ENCODE data around the gene LIMS1.
A peak's percentile ranks its signal among the peaks of the same experiment; 100 is the strongest.
"Not testable (repeated sequence)": the region's sequence is repeated elsewhere in the genome, so short reads cannot be mapped to it uniquely, and the experiment has no call there.

The LIMS1 gene

GRCh38 chr2:108587621-108588020 is 53.4 kb downstream of the LIMS1 start:
- DNase-seq (ENCODE audit: low read depth), result no peak

GRCh38 chr2:108588070-108588668 is 53.9 kb downstream of the LIMS1 start:
- DNase-seq (ENCODE audit: low read depth), result no peak

- DNase-seq (ENCODE audit: low read depth), result no peak
Measured at GRCh38 chr2:108589372-108589771, 55.1 kb downstream of the LIMS1 start.

DNA sequence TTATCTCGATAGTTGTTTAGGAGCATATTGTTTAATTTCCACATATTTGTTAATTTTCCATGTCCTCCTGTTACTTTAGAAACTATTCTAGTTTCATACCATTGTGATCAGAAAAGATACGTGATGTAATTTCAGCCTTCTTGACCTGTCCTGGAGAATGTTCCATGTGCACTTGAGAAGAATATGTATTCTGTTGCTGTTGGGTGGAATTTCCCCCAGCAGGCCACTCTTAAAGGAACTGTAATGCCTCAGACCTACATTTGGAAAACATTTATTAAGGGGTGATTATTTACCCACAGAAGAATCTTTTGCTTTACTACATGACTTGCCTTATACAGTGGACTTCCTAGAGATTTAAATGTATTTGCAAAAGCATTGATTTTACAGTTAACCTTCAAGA is 55.5 kb downstream of the LIMS1 start:
- no peak for DNase-seq (ENCODE audit: low read depth)

DNA sequence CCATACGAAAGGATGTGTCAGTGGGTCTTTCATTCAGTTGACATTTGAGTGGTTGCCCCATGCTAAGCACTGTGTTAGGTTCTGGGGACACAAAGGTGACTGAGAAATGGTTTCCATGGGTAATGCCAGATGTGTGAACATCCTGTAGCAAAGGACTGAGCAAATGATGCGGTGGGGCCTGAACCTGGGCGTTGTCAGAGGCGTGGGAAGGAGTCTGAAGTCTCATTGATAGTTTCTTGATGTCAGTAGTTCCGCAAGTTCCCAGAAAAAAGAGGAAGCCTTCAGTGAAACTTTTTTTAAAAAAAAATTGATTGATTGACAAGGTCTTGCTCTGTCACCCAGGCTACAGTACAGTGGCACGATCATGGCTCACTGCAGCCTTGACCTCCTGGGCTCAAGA is 56.9 kb downstream of the LIMS1 start:
- DNase-seq (ENCODE audit: low read depth), result no peak

GRCh38 chr2:108593547-108594098 is 59.4 kb downstream of the LIMS1 start:
- no peak for DNase-seq (ENCODE audit: low read depth)

- no peak for DNase-seq (ENCODE audit: low read depth)
Measured at GRCh38 chr2:108594132-108594981, 60.1 kb downstream of the LIMS1 start.

- DNase-seq (ENCODE audit: low read depth), result peak; percentile 83
Measured at GRCh38 chr2:108594982-108595464, 60.8 kb downstream of the LIMS1 start.

GRCh38 chr2:108595771-108596170 is 61.5 kb downstream of the LIMS1 start:
- not testable (repeated sequence) for DNase-seq (ENCODE audit: low read depth)

DNA sequence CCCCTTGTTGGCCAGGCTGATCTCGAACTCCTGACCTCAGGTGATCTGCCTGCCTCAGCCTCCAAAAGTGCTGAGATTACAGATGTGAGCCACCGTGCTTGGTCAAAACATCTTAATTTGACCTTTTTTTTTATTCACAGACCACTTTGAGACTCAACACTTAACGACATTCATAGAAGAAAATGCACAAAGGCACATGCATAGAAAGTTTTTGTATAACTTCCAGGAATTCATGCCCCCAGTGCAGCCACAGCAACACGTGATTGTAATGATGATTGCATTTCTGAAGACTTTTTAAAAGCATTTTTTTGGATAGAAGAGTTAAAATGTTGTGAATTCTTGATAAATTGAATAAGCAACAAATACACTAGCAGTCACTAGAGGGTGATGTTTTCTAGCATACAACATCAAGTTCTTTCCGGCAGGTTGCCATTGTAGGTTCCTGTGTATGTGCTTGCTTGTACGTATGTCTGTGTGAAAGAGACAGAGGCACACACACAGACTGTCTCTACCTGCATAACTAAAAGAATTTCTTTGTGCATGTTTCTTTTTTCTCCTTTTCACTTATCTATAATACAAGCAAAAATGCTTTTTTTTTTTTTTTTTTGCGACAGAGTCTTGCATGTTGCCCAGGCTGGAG is 63.0 kb downstream of the LIMS1 start:
- DNase-seq (ENCODE audit: low read depth), result not testable (repeated sequence)

DNA sequence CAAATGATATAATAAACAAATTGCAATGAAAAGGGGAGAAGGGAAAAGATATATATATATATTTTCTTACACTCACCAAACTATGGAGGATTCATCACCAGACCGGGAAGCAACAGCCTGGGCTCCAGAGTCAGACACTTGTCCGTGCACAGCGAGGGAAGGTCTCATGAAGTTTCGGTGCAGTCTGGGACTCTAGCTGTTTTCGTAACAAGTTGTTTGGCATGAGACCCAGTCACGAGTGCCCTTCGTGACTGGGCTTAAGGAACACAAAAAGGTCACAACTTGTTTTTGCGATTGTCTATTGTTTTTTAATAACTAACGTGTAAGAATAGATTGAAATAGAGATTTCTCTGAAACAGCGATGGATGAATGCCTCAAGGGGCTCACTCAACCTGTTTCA is 66.9 kb downstream of the LIMS1 start:
- not testable (repeated sequence) for DNase-seq (ENCODE audit: low read depth)

GRCh38 chr2:108602422-108602821 is 68.2 kb downstream of the LIMS1 start:
- DNase-seq (ENCODE audit: low read depth), result no peak

DNA sequence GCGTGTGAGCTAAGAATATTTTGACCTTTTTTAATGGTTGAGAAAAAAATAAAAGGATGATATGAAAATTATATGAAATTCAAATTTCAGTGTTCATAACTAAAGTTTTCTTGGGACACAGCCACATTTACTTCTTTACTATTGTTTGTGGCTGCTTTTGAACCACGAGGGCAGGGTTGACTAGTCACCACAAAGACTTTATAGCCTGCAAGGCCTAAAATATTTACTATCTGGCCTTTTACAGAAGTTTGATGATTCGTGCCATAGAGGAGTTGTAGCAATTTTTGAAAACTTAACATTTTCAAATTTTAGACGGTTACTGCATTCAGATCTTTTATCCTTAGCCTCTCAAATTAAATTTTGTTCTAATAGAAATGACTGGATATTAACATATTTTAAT is 69.9 kb downstream of the LIMS1 start:
- DNase-seq (ENCODE audit: low read depth), result no peak

GRCh38 chr2:108605947-108606346 is 71.7 kb downstream of the LIMS1 start:
- DNase-seq (ENCODE audit: low read depth), result no peak

- no peak for DNase-seq (ENCODE audit: low read depth)
Measured at GRCh38 chr2:108607706-108608301, 73.5 kb downstream of the LIMS1 start.

DNA sequence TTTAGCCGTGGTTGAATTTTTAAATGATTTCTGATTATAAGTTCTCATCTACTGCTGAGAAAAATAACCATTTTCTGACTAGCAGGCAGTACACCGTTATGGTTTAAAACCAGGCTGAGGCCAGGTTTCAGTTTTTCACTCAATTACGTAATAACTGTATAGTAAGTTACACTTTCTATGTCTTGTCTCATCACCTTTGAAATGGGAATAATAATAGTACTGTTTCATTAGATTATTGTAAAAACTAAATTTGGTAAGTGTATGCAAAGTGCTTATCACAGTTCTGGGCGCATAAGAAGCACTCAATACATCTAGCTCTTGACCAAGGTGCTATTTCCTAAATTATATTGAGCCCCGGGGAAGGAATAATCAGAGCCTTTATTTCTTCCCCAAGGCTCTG is 76.8 kb downstream of the LIMS1 start:
- no peak for DNase-seq (ENCODE audit: low read depth)

- no peak for DNase-seq (ENCODE audit: low read depth)
Measured at GRCh38 chr2:108612153-108612513, 77.9 kb downstream of the LIMS1 start.

DNA sequence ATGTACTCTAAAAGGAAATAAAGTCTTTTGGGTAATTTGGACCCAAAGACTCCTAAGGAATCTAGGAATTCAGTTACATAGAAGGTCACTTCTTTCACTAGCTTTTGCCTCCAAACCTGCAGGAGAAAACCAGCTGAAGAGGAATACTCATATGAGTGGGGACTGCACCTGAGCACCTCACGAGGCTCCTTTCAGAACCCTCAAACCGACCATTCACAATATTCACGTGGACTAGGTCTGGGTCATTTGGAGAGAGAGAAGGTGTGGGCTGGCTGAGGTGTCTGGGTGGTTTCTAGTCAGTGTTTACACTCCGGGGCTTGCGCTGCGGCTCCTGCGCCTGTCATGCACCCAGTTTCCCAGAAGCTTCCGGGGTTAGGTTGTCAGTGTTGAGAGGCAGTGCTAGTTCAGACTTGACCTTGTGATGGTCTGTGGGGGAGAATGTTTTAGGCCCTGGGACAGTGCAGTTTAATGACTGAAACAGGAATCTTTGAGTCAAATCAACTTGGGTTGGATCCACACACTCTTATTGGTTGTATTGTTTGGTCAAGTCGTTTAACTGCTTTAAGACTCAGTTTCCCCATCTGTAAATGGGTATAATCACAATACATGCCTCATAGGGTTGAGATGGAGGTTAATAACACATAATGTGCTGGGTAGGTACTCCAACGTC is 78.4 kb downstream of the LIMS1 start:
- no peak for DNase-seq (ENCODE audit: low read depth)

DNA sequence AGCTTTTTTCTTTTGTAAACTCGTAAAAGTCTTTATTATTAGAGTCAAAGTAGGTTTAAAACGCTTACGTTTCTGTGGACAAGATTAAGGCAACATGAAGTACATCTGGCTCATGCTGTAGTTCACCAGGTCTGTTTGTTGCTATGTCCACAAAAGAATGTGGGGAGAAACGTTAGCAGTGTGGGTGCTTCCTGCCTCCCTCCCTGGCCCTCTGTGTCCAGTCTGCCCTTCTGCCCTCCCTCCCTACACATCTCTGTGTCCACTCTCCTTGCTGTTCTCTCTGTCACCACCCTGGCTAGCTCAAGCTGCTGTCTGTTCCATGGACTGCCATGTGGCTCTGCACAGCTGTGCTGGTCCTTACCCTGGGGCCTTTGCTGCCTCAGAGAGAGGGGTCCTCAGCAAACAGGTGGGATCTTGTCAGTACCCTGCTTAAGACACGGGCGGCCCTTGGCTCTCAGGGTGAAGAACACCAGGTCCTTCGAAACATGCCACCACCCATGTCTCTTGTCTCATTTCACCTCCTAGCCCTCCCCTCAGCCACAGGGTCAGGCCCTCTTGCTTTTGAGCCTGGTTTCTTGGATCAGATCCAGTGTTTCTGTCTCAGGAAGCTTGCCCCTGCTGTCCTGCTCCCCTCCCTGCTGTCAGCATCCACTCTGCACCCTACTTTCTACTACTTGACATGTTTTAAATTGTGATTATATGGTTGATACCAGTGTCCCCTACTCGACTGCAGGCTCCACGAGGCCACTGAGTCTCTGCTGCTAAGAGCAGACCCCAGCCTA is 79.2 kb downstream of the LIMS1 start:
- no peak for DNase-seq (ENCODE audit: low read depth)

DNA sequence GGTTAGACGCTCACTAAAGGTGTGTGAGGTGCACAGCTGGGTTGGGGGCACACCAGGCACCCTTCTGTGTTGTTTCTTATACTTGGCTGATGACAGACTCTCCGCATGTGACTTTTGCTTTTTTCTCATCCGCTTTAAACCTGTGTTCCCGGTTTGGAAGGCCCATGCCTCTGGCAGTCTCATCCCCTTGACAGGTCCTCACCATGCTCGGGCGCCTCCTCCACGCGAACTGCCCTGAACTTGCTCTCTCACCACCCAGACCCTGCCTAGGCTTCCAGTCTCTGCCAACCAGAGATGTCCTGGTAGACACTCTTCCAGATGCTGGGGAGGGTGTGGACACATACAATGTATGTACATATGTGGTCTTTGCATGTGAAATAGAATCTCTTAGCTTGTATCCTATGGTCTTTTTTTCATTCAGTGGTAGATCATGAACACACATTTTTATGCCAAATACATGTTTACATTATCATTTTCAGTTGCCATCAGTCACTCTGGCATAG is 79.8 kb downstream of the LIMS1 start:
- DNase-seq (ENCODE audit: low read depth), result no peak

DNA sequence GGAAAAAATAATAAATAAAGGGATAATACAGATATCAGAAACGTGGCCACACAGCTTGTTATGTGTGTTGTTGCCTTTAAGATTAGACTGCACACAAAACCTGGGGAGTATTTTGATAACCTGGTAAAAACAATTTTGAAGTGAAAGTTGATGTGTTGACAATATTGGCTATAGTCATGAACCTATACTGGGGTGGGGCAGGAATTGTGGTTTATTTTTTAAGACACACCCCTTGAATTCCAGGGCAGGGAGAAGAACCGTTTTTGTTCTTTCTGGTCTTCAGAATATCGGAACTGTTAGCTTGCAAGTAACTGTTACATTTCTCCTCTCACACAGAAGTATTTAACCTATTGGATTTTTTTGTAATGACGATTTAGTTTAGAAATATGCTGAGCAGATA is 80.4 kb downstream of the LIMS1 start:
- DNase-seq (ENCODE audit: low read depth), result no peak
